SK-N-SH (cell line): ENCODE data around the gene PDS5B. TPM values are rescaled to one million over a fixed set of nuclear protein-coding genes. Genes with fewer than 3 reads are reported as not detected.

Source experiments
- CTCF ChIA-PET: fragments of 300-600, 350-600 bp; formaldehyde crosslinking; extraction: SDS; loops from one replicate; lab custom pipeline; 2021; lab: Yijun Ruan, JAX
- POLR2A ChIA-PET: fragments of 350-600 bp; sonication (Branson Sonifier 250); formaldehyde crosslinking; extraction: SDS; loops from one replicate; lab custom pipeline; 2020; ENCODE audit warnings: antibody characterized with exemption, inconsistent platforms; lab: Yijun Ruan, JAX
- DNase-seq: peaks from one replicate; pipeline ENCODE4 v3.0.0; 2012
- H2AFZ ChIP-seq: fragments of 200-600 bp; sonication (generic); 2 replicates; pipeline ENCODE4 v1.8.1; 2016; ENCODE audit warnings: antibody characterized with exemption, mild to moderate bottlenecking, low read depth
- H3F3A ChIP-seq: fragments of 200-600 bp; sonication (generic); replicated peaks from 2 replicates; pipeline ENCODE3; 2016; ENCODE audit warnings: antibody characterized with exemption, mild to moderate bottlenecking; ENCODE audit not compliant: insufficient read depth
- H3K27ac ChIP-seq, 2 experiments: fragments of 200-500 bp in 1 of 2; fragments of 200-600 bp in 1 of 2; sonication (Bioruptor generic) in 1 of 2; sonication (generic), shearing (Covaris generic) in 1 of 2; 2 replicates each; pipeline versions ENCODE4 v1.5.1 to v1.6.1; 2014 to 2016; ENCODE audit warnings: low read depth in 2 of 2, inconsistent platforms in 1 of 2, low read length in 1 of 2, mild to moderate bottlenecking in 1 of 2, mixed read lengths in 1 of 2
- H3K27me3 ChIP-seq: fragments of 200-600 bp; sonication (generic), shearing (Covaris generic); 2 replicates; pipeline ENCODE4 v1.6.1; 2016; ENCODE audit warnings: mixed run types; ENCODE audit not compliant: insufficient read depth
- H3K36me3 ChIP-seq, 2 experiments: fragments of 200-500 bp in 1 of 2; fragments of 200-600 bp in 1 of 2; sonication (Bioruptor generic) in 1 of 2; sonication (generic) in 1 of 2; replicated peaks in 1 of 2; 2 replicates each; pipeline versions ENCODE3 to v1.5.1; 2014 to 2016; ENCODE audit warnings: low read length in 1 of 2, mild to moderate bottlenecking in 1 of 2; ENCODE audit not compliant: insufficient read depth in 2 of 2, control insufficient read depth in 1 of 2
- H3K4me1 ChIP-seq, 2 experiments: fragments of 200-500 bp in 1 of 2; fragments of 200-600 bp in 1 of 2; sonication (Bioruptor generic) in 1 of 2; sonication (generic), shearing (Covaris generic) in 1 of 2; 2 replicates each; pipeline versions ENCODE4 v1.5.1 to v1.6.1; 2014 to 2016; ENCODE audit warnings: low read depth in 1 of 2, low read length in 1 of 2, mixed run types in 1 of 2; ENCODE audit not compliant: insufficient read depth in 2 of 2, control insufficient read depth in 1 of 2
- H3K4me2 ChIP-seq: fragments of 200-600 bp; sonication (generic), shearing (Covaris generic); 2 replicates; pipeline ENCODE4 v1.6.1; 2017; ENCODE audit warnings: mixed run types
- H3K4me3 ChIP-seq, 2 experiments: fragments of 200-500 bp in 1 of 2; fragments of 200-600 bp in 1 of 2; sonication (Bioruptor generic) in 1 of 2; sonication (generic), shearing (Covaris generic) in 1 of 2; 2 replicates each; pipeline versions ENCODE4 v1.5.1 to v1.8.1; 2014 to 2016; ENCODE audit warnings: low read depth in 2 of 2, inconsistent platforms in 1 of 2, low read length in 1 of 2, mild to moderate bottlenecking in 1 of 2, mixed read lengths in 1 of 2, moderate library complexity in 1 of 2
- H3K79me2 ChIP-seq: fragments of 200-600 bp; sonication (generic); 2 replicates; pipeline ENCODE4 v1.8.1; 2017; ENCODE audit warnings: mild to moderate bottlenecking; ENCODE audit not compliant: insufficient read depth
- H3K9ac ChIP-seq: fragments of 200-600 bp; sonication (generic); 2 replicates; pipeline ENCODE4 v1.6.1; 2017; ENCODE audit warnings: mixed run types
- H3K9me2 ChIP-seq: fragments of 200-600 bp; sonication (generic); 2 replicates; pipeline ENCODE4 v1.6.1; 2017; ENCODE audit warnings: mixed run types
- H3K9me3 ChIP-seq: fragments of 200-600 bp; sonication (generic); 2 replicates; pipeline ENCODE4 v1.6.1; 2017; ENCODE audit warnings: mixed run types, mild to moderate bottlenecking, moderate library complexity
- H4K20me1 ChIP-seq: fragments of 200-600 bp; sonication (generic); 2 replicates; pipeline ENCODE4 v1.6.1; 2017; ENCODE audit warnings: mild to moderate bottlenecking, mixed run types; ENCODE audit not compliant: insufficient read depth
- FOXJ3 ChIP-seq: sonication (generic); formaldehyde crosslinking; IDR thresholded peaks from 2 replicates; pipeline ENCODE4 v1.5.1; 2020; ENCODE audit warnings: mild to moderate bottlenecking, missing genetic modification reagents
- GABPA ChIP-seq: IDR thresholded peaks from 2 replicates; pipeline ENCODE4 v1.4.0; 2012; ENCODE audit warnings: low read depth, mild to moderate bottlenecking
- MEF2A ChIP-seq: IDR thresholded peaks from 2 replicates; pipeline ENCODE4 v1.4.0; 2012; ENCODE audit warnings: low read depth, borderline replicate concordance
- NRF1 ChIP-seq: IDR thresholded peaks from 2 replicates; pipeline ENCODE4 v1.6.1; 2012; ENCODE audit warnings: low read depth, mild to moderate bottlenecking, low read length
- PBX3 ChIP-seq: IDR thresholded peaks from 2 replicates; pipeline ENCODE4; 2012
- RAD21 ChIP-seq: IDR thresholded peaks from 2 replicates; pipeline ENCODE4 v1.6.1; 2012; ENCODE audit warnings: mild to moderate bottlenecking, low read length
- REST ChIP-seq: IDR thresholded peaks from 2 replicates; pipeline ENCODE4 v1.6.1; 2012; ENCODE audit warnings: mild to moderate bottlenecking, low read depth, low read length, moderate library complexity
- SIN3A ChIP-seq: IDR thresholded peaks from 2 replicates; pipeline ENCODE4 v1.6.1; 2012; ENCODE audit warnings: low read depth, mild to moderate bottlenecking, low read length, moderate library complexity, borderline replicate concordance
- SMC3 ChIP-seq: IDR thresholded peaks from 2 replicates; pipeline ENCODE4 v1.6.1; 2012; ENCODE audit warnings: low read depth, low read length, improper control_type of control experiment
- YY1 ChIP-seq: IDR thresholded peaks from 2 replicates; pipeline ENCODE4 v1.4.0; 2012; ENCODE audit warnings: low read depth, mild to moderate bottlenecking
- ZBTB33 ChIP-seq: IDR thresholded peaks from 2 replicates; pipeline ENCODE4 v1.4.0; 2012; ENCODE audit warnings: low read depth, borderline replicate concordance
- WGBS: methylation state at CpG from one replicate; pipeline ENCODE4 v1.1.6; 2017; ENCODE audit warnings: low lambda C conversion rate; 5-methylcytosine and 5-hydroxymethylcytosine counted together
- polyA plus RNA-seq, 3 experiments: library from polyadenylated mRNA; depleted of rRNA; stranded (reverse); fragments of >200 nt; gene quantifications; 2 replicates each; pipeline ENCODE4 v1.2.3, GENCODE V29; 2012

The PDS5B gene
- polyA plus RNA-seq, 1 of the 3 experiments (the other 2 are of a cell fraction) = 3.8 TPM

GRCh38 chr13:32642316-32642715 is 56.1 kb downstream of the PDS5B start:
- H3K27me3 ChIP-seq = no peaks in the 10 kb centered on the region
- H3K4me2 ChIP-seq = no peak overlapping the region
- H3K4me3 ChIP-seq = no peak overlapping the region
- POLR2A ChIA-PET = no interaction called here
- no peak overlapping the region for H2AFZ ChIP-seq
- H3K27ac ChIP-seq = no peak overlapping the region
- no peaks in the 10 kb centered on the region for H3K9me3 ChIP-seq
- no peak overlapping the region for H3K9ac ChIP-seq
- H3K36me3 ChIP-seq = no peaks in the 10 kb centered on the region
- WGBS = 93% methylated on average over 1 of the region's 1 CpG
- CTCF ChIA-PET = interaction anchor here (1.0 to 4.4 kb wide), 8 partner anchors 9 to 900 kb away, joined by 3 to 36 read pairs (median 5); partner anchors contain the start of gene PDS5B
- TF ChIP-seq REST (no peak), SIN3A (no peak), PBX3 (no peak), RAD21 (no peak), SMC3 (no peak), NRF1 (no peak), FOXJ3 (CRISPR knock-in tag) (no peak), YY1 (no peak), MEF2A (no peak), ZBTB33 (no peak), GABPA (no peak)
- peaks cover 6 to 7% of the 10 kb centered on the region in 2 experiments; a peak in 3 of 4 replicates for H3K4me1 ChIP-seq
- H3K9me2 ChIP-seq = no peaks in the 10 kb centered on the region
- no peaks in the 10 kb centered on the region for H3F3A ChIP-seq
- peaks cover 33% of the 10 kb centered on the region for H4K20me1 ChIP-seq
- peaks cover 98% of the 10 kb centered on the region for H3K79me2 ChIP-seq
- no peak for DNase-seq
